ENCODE results near the gene TFDP2. TPM values are rescaled to one million over a fixed set of nuclear protein-coding genes. Genes with fewer than 3 reads are reported as not detected.

Gene TFDP2
- total and polyA plus RNA-seq, 2 donors (not counting 1 experiment from before 2014, with no cell fraction given) = 5.5 to 31.7 TPM

- no peak overlapping the region for H2AFZ ChIP-seq (ENCODE audit: insufficient read depth, low read depth, low read length, poor library complexity, severe bottlenecking)
- no peak overlapping the region for H3K4me2 ChIP-seq (replicated peaks; ENCODE audit: low read depth, low read length, poor library complexity, severe bottlenecking)
- TF ChIP-seq EZH2 (IDR thresholded peaks at IDR 0.05; ENCODE audit: borderline replicate concordance, insufficient read depth, low read depth, low read length, poor library complexity, severe bottlenecking) (no peak), CTCF (IDR thresholded peaks at IDR 0.05) (no peak)
- no peak overlapping the region for H3K9ac ChIP-seq (ENCODE audit: low read length)
- WGBS (ENCODE audit: insufficient coverage) = 63% methylated on average over 1 of the region's 3 CpGs
- no peak overlapping the region for H3K27ac ChIP-seq (ENCODE audit: low read length in 2 of 2)
- no peaks in the 10 kb centered on the region for H4K20me1 ChIP-seq (ENCODE audit: control insufficient read depth, insufficient read depth, low read length, poor library complexity, severe bottlenecking)
- H3K27me3 ChIP-seq (replicated peaks in 1 of 4; ENCODE audit: control extremely low read depth in 1 of 4, control insufficient read depth in 3 of 4, insufficient read depth in 4 of 4, low read length in 3 of 4) = no peaks in the 10 kb centered on the region
- Mint-ChIP-seq H3K4me3 (no peak overlapping the region), H3K27me3 (no peaks in the 10 kb centered on the region), H3K4me1 (peaks cover 2% of the 10 kb centered on the region), H3K27ac (no peak overlapping the region), H3K9me3 (ENCODE audit: insufficient read depth) (no peaks in the 10 kb centered on the region)
- ChIA-PET POLR2A (no interaction called here), CTCF (no interaction called here)
- H3K9me3 ChIP-seq (ENCODE audit: control extremely low read depth in 1 of 3, control insufficient read depth in 2 of 3, insufficient read depth in 1 of 3, low read length in 2 of 3) = peaks cover 0 to 3% (median 0%) of the 10 kb centered on the region in 3 donors
- DNase-seq = no peak
- ATAC-seq (ENCODE audit: low read depth) = no peak
- no peak overlapping the region for H3K4me3 ChIP-seq (ENCODE audit: control extremely low read depth in 1 of 5, extremely low read depth in 1 of 5, insufficient read depth in 1 of 5, low read depth in 2 of 5, low read length in 4 of 5)
- H3K79me2 ChIP-seq (ENCODE audit: control insufficient read depth, insufficient read depth, low read length) = peaks cover 20% of the 10 kb centered on the region
- intact Hi-C loops (cut with micrococcal nuclease) = no loop called here
- no peaks in the 10 kb centered on the region for H3K4me1 ChIP-seq (ENCODE audit: control insufficient read depth in 2 of 2, insufficient read depth in 2 of 2, low read length in 2 of 2)
- H3K36me3 ChIP-seq (replicated peaks in 1 of 2; ENCODE audit: control extremely low read depth in 1 of 2, control insufficient read depth in 1 of 2, extremely low read depth in 1 of 2, insufficient read depth in 2 of 2, low read length in 1 of 2) = no peaks in the 10 kb centered on the region
Measured at GRCh38 chr3:142120707-142121106, 28.6 kb downstream of the TFDP2 start.

GRCh38 chr3:142118911-142119310 lies 30.4 kb downstream of the TFDP2 start:
- no peak overlapping the region for H3K27ac ChIP-seq (ENCODE audit: low read length in 2 of 2)
- H3K9ac ChIP-seq (ENCODE audit: low read length) = no peak overlapping the region
- H2AFZ ChIP-seq (ENCODE audit: insufficient read depth, low read depth, low read length, poor library complexity, severe bottlenecking) = no peak overlapping the region
- intact Hi-C loops (cut with micrococcal nuclease) = no loop called here
- WGBS (ENCODE audit: insufficient coverage) = 94% methylated on average over 2 of the region's 3 CpGs
- H3K27me3 Mint-ChIP-seq = no peaks in the 10 kb centered on the region
- H3K27ac Mint-ChIP-seq = no peak overlapping the region
- no peak overlapping the region for H3K4me3 ChIP-seq (ENCODE audit: control extremely low read depth in 1 of 5, extremely low read depth in 1 of 5, insufficient read depth in 1 of 5, low read depth in 2 of 5, low read length in 4 of 5)
- H3K4me1 Mint-ChIP-seq = peaks cover 2% of the 10 kb centered on the region
- H3K4me1 ChIP-seq (ENCODE audit: control insufficient read depth in 2 of 2, insufficient read depth in 2 of 2, low read length in 2 of 2) = no peaks in the 10 kb centered on the region
- no peaks in the 10 kb centered on the region for H4K20me1 ChIP-seq (ENCODE audit: control insufficient read depth, insufficient read depth, low read length, poor library complexity, severe bottlenecking)
- H3K9me3 ChIP-seq (ENCODE audit: control extremely low read depth in 1 of 3, control insufficient read depth in 2 of 3, insufficient read depth in 1 of 3, low read length in 2 of 3) = peaks cover 0 to 3% (median 0%) of the 10 kb centered on the region in 3 donors
- no peak for TF ChIP-seq CTCF (IDR thresholded peaks at IDR 0.05)
- TF ChIP-seq EZH2 (IDR thresholded peaks at IDR 0.05; ENCODE audit: borderline replicate concordance, insufficient read depth, low read depth, low read length, poor library complexity, severe bottlenecking) = no peak
- H3K27me3 ChIP-seq (replicated peaks in 1 of 4; ENCODE audit: control extremely low read depth in 1 of 4, control insufficient read depth in 3 of 4, insufficient read depth in 4 of 4, low read length in 3 of 4) = no peaks in the 10 kb centered on the region
- ATAC-seq (ENCODE audit: low read depth) = no peak
- H3K4me3 Mint-ChIP-seq = no peak overlapping the region
- no peak overlapping the region for H3K4me2 ChIP-seq (replicated peaks; ENCODE audit: low read depth, low read length, poor library complexity, severe bottlenecking)
- H3K79me2 ChIP-seq (ENCODE audit: control insufficient read depth, insufficient read depth, low read length) = peaks cover 24% of the 10 kb centered on the region
- DNase-seq = no peak
- no peaks in the 10 kb centered on the region for H3K36me3 ChIP-seq (replicated peaks in 1 of 2; ENCODE audit: control extremely low read depth in 1 of 2, control insufficient read depth in 1 of 2, extremely low read depth in 1 of 2, insufficient read depth in 2 of 2, low read length in 1 of 2)
- ChIA-PET POLR2A (no interaction called here), CTCF (no interaction called here)
- H3K9me3 Mint-ChIP-seq (ENCODE audit: insufficient read depth) = no peaks in the 10 kb centered on the region
